NCI-H524 treated with DMSO at 0.1 percent for 48 hours (cell line): ENCODE measurements around the gene TNFRSF1A.

Experiments used
- DNase-seq: peaks from one replicate; lab custom pipeline; 2025; lab: John Stamatoyannopoulos, UW

The TNFRSF1A gene

DNA sequence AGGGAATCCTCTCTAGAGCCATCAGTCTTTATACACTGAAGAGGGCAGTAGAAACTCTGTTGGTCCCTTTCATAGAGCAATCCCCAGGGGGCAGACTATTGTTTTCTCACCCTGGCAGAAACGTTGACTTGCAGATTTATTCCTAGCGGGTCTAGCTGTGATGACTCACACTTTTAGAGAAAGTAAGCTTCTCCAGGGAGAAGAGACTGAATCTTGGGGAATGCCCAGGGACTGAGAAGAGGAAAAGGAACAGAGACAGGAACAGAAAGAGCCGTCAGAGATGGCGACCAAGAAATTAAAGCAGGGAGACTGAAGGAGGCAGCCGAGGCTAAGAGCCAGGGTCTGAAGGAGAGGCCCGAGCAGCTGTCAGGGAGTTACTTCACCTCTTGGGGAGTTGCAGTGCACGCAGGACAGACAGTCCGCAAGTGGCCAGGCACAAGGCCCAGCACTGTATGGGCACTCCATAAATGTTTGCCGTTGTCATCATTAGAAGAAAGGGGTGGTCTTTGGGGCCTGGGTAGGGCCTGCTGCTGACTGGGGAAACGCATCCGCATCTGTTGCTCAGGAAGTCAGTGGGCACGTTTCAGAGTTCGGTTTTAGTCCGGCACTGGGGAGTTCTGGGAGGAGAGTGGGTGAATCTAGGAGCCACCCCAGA is 18.4 kb downstream of the TNFRSF1A start:
- peak; percentile 11 for DNase-seq

- DNase-seq: no peak
These were observed 18.9 kb downstream of the TNFRSF1A start for GRCh38 chr12:6322969-6323339.

DNA sequence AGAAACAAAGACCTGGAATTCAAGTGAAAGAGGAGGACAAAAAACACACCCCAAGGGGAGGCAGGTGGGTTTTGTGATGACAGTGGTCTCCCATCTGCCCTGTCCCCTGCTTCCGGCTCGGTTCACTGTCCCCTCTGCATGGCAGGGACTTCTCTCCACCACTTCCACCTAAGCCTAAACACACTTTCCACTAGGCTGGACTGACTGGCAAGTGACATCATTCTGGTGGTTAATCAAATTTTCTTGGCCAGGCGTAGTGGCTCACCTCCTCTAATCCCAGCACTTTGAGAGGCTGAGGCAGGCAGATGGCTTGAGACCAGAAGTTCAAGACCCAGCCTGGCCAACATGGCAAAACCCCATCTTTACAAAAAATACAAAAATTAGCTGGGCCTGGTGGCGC is 19.5 kb downstream of the TNFRSF1A start:
- DNase-seq: no peak

GRCh38 chr12:6321905-6322304 is 20.0 kb downstream of the TNFRSF1A start:
- DNase-seq: no peak

GRCh38 chr12:6319446-6319845 is 22.4 kb downstream of the TNFRSF1A start:
- DNase-seq: no peak

GRCh38 chr12:6318440-6318879 is 23.4 kb downstream of the TNFRSF1A start:
- no peak for DNase-seq

GRCh38 chr12:6317693-6318439 is 24.0 kb downstream of the TNFRSF1A start:
- DNase-seq: no peak

DNA sequence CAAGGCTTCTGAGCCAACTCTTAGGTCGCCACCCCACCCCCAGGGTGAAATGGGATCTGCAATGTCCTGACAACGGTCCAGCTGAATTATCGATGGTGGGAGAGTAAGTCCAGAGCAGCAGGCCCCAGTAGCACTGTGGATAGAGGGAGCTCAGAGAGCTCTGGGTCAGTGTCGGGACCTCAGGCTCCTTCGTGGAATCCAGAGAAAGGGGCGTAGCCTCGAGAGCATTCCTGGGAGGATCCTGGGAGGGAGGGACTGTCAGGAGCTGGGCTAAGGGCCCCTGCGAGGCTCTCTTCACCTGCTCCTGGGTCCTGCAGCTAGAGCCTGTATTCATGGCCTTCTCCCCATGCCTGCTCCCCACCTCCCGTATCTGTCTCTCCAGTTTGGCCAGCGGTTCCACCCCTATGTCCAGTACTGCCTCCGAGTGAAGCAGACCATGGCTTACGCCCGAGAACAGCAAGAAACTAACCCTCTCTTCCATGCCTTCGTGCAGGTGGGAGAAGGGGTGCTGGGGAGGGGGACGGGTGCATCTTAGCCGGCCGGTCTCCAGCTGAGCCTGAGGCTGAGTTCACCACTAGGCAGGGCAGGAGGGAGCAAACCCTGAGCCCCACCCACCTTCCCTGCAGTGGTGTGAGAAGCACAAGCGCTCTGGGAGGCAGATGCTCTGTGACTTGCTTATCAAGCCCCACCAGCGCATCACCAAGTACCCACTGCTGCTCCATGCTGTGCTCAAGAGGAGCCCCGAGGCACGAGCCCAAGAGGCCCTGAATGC is 24.8 kb downstream of the TNFRSF1A start:
- no peak for DNase-seq

DNA sequence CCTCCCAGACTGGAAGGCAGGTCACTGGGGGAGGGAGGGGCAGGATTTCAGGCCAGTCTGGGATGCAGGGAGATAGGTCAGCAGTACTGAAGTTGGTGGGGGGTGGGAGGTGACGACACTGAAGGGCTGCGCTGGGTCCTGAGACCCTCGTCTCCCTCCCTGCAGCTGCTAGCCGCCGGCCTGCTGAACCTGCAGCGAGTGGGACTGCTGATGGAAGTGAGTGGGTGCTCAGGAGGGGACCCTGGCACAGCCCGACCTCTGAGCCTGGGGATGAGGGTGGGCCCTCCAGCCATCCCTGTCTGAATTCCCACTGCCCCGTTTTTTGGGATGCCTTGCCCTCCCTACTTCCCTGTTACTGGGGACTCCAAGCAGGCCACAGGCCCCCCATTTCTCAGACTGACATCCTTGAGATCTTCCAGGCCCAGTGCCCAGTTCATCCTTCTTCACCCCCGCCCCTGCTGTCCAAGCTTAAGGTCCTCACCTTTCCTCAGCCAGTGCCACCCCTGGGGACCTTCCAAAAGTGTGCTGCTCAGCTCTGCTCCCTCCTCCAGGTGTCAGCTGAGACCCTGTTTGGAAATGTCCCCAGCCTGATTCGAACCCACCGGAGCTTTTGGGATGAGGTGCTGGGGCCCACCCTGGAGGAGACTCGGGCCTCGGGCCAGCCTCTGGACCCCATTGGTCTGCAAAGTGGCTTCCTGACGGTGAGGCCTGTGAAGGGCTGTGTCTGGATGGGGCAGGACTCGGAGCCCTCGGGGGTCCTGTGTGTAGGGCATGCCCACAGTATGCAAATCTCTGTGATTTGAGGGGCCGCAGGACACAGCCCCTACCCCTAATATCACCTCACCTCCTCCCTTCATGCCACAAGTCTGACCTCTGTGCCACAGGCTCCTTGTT is 25.9 kb downstream of the TNFRSF1A start:
- DNase-seq: no peak

DNA sequence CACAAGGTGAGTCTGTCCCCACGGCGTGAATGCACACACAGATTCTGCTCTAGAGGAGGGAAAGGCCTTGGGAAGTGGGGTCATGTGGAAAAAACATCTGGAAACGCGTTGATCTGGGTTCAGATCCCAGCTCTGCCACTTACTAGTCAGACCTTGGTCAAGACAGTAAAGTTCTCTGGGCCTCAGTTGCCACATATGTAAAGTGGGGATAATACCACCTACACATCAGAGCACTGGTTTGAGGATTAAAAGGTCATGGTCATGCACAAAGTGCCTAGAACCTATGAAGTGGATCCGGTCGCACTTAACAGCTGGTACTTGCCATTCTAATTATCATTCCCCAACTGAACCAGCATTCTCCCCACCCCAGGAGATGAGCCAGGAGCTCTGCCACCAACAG is 26.7 kb downstream of the TNFRSF1A start:
- no peak for DNase-seq

GRCh38 chr12:6314776-6315175 is 27.1 kb downstream of the TNFRSF1A start:
- DNase-seq: no peak

DNA sequence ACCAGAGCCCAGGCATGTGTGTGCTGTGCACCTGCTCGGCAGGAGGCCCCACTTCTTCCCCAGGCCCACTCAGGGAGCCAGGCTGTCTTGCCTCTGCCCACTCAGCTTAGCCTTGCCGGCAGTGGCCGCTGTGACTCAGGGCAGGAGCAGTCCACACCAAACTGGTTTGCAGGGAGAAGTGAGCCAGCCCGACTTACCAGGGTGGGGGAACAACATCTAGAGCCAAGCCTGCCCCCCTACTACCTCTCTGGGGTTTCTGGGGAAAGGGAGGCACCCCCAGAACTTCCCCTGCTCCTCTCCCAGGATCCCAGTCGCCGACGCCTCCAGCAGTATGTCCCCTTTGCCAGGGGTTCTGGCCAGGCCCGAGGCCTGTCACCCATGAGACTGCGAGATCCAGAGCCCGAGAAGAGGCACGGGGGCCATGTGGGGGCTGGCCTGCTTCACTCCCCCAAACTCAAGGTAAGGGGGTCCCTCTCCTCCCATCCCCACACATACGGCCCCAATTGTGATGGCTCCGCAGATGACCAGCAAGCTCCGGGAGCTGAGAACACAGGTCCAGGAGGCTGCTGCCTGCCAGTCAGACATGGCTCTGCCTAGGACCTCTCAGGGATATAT is 28.4 kb downstream of the TNFRSF1A start:
- no peak for DNase-seq

GRCh38 chr12:6312529-6313325 is 29.1 kb downstream of the TNFRSF1A start:
- no peak for DNase-seq

GRCh38 chr12:6311822-6312528 is 29.9 kb downstream of the TNFRSF1A start:
- no peak for DNase-seq

- no peak for DNase-seq
These were observed 30.9 kb downstream of the TNFRSF1A start for GRCh38 chr12:6310771-6311610.

GRCh38 chr12:6307529-6307928 is 34.3 kb downstream of the TNFRSF1A start:
- no peak for DNase-seq

GRCh38 chr12:6306599-6307220 is 35.2 kb downstream of the TNFRSF1A start:
- DNase-seq: no peak

DNA sequence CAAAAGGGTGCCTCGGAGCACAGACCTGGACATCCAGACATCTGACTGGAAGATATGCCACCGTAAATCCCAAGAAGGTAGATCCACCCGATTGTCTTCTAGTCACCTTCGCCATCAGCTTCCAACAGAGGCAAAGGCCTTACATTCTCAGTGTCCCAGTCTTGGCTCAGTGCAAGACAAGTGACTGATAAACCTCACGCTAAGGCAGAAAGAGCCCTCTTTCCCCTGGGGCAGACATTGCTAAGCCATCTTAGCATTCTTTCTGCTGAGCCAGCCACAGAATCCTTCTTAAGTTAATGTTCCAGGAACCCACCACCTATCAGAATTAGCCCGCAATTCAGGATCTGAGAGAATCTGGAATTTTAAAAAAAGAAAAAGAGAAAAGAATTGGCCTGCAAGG is 35.7 kb downstream of the TNFRSF1A start:
- no peak for DNase-seq

GRCh38 chr12:6303071-6303470 is 38.8 kb downstream of the TNFRSF1A start:
- no peak for DNase-seq
